ENCODE results near the gene ATP1A4. TPM values are rescaled to one million over a fixed set of nuclear protein-coding genes. Genes with fewer than 3 reads are reported as not detected.

ATP1A4 gene
- total and polyA plus RNA-seq, 2 of the 8 experiments (the other 6 are each of a cell fraction or from before 2014, with no cell fraction given) = 0.48 to 0.61 TPM

DNA sequence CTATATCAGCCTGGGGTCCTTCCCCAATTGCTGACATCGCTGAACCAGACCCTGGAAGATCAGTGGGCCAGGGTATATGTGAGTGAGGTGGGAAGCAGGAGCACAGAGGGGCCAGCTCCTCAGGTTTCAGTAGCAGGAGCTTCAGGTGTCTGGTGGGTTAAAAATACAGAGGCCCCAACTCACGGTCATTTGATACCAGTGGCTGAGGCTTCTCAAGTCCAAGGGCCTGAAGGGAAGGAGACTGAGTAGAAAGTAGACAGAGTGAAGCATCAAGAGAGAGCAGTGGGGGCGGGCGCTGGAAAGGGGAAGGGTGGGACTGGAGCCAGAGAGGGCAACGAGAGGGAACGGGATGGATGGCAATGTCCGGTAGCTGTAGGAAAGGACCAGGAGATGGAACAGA lies 36.9 kb downstream of the ATP1A4 start (continued):
- TF ChIP-seq, protein P1, sequence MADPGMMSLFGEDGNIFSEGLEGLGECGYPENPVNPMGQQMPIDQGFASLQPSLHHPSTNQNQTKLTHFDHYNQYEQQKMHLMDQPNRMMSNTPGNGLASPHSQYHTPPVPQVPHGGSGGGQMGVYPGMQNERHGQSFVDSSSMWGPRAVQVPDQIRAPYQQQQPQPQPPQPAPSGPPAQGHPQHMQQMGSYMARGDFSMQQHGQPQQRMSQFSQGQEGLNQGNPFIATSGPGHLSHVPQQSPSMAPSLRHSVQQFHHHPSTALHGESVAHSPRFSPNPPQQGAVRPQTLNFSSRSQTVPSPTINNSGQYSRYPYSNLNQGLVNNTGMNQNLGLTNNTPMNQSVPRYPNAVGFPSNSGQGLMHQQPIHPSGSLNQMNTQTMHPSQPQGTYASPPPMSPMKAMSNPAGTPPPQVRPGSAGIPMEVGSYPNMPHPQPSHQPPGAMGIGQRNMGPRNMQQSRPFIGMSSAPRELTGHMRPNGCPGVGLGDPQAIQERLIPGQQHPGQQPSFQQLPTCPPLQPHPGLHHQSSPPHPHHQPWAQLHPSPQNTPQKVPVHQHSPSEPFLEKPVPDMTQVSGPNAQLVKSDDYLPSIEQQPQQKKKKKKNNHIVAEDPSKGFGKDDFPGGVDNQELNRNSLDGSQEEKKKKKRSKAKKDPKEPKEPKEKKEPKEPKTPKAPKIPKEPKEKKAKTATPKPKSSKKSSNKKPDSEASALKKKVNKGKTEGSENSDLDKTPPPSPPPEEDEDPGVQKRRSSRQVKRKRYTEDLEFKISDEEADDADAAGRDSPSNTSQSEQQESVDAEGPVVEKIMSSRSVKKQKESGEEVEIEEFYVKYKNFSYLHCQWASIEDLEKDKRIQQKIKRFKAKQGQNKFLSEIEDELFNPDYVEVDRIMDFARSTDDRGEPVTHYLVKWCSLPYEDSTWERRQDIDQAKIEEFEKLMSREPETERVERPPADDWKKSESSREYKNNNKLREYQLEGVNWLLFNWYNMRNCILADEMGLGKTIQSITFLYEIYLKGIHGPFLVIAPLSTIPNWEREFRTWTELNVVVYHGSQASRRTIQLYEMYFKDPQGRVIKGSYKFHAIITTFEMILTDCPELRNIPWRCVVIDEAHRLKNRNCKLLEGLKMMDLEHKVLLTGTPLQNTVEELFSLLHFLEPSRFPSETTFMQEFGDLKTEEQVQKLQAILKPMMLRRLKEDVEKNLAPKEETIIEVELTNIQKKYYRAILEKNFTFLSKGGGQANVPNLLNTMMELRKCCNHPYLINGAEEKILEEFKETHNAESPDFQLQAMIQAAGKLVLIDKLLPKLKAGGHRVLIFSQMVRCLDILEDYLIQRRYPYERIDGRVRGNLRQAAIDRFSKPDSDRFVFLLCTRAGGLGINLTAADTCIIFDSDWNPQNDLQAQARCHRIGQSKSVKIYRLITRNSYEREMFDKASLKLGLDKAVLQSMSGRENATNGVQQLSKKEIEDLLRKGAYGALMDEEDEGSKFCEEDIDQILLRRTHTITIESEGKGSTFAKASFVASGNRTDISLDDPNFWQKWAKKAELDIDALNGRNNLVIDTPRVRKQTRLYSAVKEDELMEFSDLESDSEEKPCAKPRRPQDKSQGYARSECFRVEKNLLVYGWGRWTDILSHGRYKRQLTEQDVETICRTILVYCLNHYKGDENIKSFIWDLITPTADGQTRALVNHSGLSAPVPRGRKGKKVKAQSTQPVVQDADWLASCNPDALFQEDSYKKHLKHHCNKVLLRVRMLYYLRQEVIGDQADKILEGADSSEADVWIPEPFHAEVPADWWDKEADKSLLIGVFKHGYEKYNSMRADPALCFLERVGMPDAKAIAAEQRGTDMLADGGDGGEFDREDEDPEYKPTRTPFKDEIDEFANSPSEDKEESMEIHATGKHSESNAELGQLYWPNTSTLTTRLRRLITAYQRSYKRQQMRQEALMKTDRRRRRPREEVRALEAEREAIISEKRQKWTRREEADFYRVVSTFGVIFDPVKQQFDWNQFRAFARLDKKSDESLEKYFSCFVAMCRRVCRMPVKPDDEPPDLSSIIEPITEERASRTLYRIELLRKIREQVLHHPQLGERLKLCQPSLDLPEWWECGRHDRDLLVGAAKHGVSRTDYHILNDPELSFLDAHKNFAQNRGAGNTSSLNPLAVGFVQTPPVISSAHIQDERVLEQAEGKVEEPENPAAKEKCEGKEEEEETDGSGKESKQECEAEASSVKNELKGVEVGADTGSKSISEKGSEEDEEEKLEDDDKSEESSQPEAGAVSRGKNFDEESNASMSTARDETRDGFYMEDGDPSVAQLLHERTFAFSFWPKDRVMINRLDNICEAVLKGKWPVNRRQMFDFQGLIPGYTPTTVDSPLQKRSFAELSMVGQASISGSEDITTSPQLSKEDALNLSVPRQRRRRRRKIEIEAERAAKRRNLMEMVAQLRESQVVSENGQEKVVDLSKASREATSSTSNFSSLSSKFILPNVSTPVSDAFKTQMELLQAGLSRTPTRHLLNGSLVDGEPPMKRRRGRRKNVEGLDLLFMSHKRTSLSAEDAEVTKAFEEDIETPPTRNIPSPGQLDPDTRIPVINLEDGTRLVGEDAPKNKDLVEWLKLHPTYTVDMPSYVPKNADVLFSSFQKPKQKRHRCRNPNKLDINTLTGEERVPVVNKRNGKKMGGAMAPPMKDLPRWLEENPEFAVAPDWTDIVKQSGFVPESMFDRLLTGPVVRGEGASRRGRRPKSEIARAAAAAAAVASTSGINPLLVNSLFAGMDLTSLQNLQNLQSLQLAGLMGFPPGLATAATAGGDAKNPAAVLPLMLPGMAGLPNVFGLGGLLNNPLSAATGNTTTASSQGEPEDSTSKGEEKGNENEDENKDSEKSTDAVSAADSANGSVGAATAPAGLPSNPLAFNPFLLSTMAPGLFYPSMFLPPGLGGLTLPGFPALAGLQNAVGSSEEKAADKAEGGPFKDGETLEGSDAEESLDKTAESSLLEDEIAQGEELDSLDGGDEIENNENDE (IDR thresholded peaks at IDR 0.05; ENCODE audit: insufficient replicate concordance, low read length) = no peak
- TF ChIP-seq FOSL1 (IDR thresholded peaks at IDR 0.05; ENCODE audit: insufficient read depth, low read depth, low read length) = no peak
- no peak for TF ChIP-seq TEAD4 (IDR thresholded peaks at IDR 0.05; ENCODE audit: low read depth, low read length)
- no peak for TF ChIP-seq CTBP2 (IDR thresholded peaks at IDR 0.05; ENCODE audit: borderline replicate concordance, insufficient read depth, insufficient read length, low read length)
- TF ChIP-seq PHF8 (conservative IDR thresholded peaks at IDR 0.05; ENCODE audit: low read depth, low read length) = no peak
- no peak for TF ChIP-seq EZH2 (IDR thresholded peaks at IDR 0.05; ENCODE audit: low read depth, low read length, severe bottlenecking)
- no peak for TF ChIP-seq TAF7 (optimal IDR thresholded peaks at IDR 0.05; ENCODE audit: borderline replicate concordance, low read depth, low read length)
- TF ChIP-seq NANOG (IDR thresholded peaks at IDR 0.05; ENCODE audit: insufficient read depth, low read depth, low read length, poor library complexity, severe bottlenecking) = no peak
- TF ChIP-seq CREB1 (IDR thresholded peaks at IDR 0.05) = no peak
- TF ChIP-seq SP2 (IDR thresholded peaks at IDR 0.05; ENCODE audit: low read length) = no peak
- TF ChIP-seq KDM1A (IDR thresholded peaks at IDR 0.05; ENCODE audit: borderline replicate concordance, low read length) = no peak
- TF ChIP-seq POLR2AphosphoS5 (IDR thresholded peaks at IDR 0.05; ENCODE audit: low read depth, low read length) = no peak
